Esophagus mucosa (tissue), 1 donor: ENCODE measurements around the gene RPS3. TPM values are rescaled to one million over a fixed set of nuclear protein-coding genes. Genes with fewer than 3 reads are reported as not detected.

Experiments used
- ATAC-seq: fragments of 200-7000 bp; cut with Tn5 transposase; one replicate; pipeline ENCODE4 v1.9.1; 2020
- total RNA-seq: library from RNA; stranded (reverse); gene quantifications from one replicate; pipeline ENCODE4 v1.2.4, GENCODE V29; 2023
- donor health status: DM: yes; HTN: yes; CAD: no.

Gene RPS3
- total RNA-seq, 1 donor from 2014 or later, result 2,660 TPM

DNA sequence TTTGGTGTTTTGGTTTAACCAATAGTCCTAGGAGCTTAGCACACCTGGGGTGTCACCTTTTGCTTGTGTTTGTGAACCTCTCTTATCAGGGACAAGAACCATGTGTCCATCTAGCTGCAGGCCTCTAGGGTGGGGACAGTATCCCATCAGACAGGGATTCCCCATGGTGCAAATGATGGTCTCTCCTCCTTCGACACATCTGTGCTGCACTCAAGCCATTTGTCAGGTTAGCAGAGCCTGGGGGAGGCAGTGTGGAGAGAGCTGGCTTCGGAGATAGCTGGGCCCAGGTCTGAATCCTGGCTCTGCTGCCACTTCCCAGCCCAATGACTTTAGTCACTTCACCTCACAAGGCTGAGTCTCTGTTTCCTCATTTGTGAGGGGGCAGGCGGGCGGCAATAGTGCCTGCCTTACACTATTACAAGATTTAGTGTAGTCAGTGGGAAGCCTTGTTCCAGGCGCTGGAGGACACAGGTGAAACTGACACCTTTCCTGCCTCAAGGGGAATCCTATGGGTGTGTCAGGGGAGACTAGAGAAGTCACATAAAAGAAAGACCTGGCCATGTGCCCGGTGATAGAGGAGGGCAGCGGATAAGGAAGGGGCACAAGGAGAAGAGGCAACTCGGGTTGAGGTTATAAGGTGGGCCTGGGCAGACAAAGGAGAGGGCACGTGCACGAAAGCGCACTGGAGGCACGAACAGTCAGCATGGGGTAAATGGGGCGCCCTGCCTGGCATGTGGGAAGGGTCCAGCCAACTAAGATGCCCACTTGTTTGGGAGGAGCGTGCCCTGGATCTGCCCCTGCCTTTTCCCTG lies 21.1 kb downstream of the RPS3 start:
- no peak for ATAC-seq

DNA sequence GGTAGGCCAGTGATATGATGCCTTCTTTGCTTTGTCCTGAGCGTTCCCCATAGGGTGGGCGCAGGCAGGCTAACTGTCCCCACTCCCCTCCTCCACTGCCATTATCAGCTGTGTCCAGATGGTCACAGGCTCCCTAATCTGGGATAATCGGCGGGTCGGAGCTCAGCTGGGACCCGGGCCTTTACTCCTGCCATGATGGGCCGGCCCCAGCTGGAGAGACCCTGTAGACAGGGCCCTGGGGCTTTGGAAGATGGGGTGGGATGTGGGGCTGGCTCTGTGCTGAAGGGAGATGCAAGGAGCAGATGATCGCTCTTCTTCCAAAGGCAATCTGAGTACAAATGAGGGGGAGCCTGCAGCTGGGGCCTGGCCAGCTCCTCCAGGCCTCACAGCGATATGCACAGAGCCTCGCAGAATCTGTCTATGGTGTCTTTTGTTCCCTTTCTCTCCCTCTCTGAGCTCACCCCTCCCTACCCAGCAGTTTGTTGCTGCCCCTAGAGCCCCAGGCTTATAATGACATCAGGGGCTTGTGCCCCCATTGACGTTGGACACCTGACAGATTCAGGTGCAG lies 21.8 kb downstream of the RPS3 start:
- no peak for ATAC-seq

- ATAC-seq, result no peak
Measured at GRCh38 chr11:75421902-75422247, 22.6 kb downstream of the RPS3 start.

- no peak for ATAC-seq
Measured at GRCh38 chr11:75422248-75423231, 23.2 kb downstream of the RPS3 start.

GRCh38 chr11:75423721-75424120 lies 24.4 kb downstream of the RPS3 start:
- ATAC-seq, result no peak

DNA sequence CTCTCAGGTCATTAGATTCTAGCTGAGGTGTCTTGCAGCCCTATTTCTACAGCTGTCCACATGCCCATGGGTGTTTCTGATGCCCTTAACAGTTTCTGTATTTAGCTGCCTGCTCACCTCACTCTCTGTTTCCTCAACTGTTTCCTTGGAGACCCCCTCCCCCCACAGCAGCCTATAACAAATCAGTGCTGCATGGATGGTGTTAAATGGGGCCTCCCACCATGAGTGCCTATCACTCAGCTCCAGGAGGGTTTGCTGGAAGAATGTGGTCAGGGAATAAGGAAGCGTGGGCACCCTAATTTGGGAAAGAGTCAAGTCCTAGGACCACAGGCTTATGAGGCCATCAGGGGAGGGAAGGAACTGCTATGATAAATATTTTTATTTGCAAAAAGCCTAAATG lies 25.1 kb downstream of the RPS3 start:
- ATAC-seq, result no peak

DNA sequence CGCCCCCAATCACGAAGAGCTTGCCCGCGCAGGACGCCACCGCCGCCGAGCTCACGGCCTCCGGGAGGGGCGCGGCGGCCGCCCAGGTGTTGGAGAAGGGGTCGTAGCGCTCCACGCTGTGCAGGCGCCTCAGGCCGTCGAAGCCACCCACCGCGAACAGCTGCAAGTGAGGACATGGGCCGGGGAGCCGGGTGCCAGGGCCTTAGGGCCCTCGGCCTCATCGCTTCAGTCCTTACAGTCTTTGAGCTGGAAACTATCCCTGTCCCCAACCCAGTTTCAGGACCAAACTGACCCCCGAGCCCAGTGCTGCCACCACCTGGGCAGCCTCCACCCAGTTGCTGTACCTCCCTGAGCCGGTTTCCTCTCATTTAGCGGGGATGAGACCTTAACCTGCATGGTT lies 26.1 kb downstream of the RPS3 start:
- no peak for ATAC-seq

GRCh38 chr11:75426720-75427086 lies 27.4 kb downstream of the RPS3 start:
- no peak for ATAC-seq

GRCh38 chr11:75427181-75427580 lies 27.9 kb downstream of the RPS3 start:
- ATAC-seq, result no peak

DNA sequence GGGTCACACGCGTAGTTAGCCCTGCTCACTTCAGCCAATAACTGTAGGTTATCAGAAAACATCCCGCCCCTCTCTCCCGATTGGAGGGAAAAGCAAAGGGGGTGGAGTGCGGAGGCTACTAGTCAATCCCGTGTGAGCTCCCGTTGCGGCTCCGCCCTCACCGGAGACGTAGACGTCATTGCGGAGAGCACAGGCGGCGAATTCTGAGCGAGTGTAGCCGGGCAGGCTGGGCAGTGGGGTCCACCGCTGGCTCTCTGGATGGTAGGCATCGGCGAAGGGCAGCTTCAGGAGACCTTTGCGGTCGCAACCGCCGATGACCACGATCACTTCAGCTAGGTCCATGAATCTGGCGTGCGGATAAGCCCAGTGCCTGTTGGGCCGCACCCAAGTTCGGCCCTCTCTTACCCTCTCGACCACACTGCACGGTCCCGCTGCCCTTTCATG lies 29.0 kb downstream of the RPS3 start:
- peak; percentile 65 for ATAC-seq

DNA sequence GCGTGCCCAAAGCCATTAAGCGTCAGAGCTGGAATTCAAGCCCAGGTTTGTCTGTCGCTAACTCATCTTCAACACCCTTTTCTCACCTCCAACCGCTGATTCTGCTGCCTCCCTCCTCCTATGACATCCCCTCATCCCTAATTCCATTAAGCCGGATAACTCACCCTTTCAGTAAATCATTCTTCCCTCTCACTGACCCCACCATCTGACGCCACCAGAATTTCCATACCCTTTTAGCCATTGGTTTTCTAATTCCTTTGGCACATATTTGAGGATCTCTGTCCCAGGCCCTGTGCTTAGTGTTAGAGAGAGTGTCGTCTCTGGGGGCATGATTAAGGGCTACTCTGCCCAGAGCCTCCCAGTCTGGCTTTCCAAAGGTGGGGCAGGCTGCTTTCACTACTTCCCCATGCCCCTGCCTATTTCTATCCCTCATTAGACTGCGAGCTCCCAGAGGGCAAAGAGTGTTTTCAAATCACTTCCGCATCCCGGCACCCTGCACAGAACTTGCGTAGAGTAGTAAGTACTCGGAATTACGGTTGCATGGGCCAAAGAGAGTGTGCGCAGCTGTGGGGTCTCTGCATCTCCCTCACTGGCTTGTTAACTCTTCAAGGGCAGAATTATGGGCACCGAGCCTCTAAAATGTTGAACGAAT lies 29.8 kb downstream of the RPS3 start:
- no peak for ATAC-seq

- no peak for ATAC-seq
Measured at GRCh38 chr11:75429641-75429901, 30.3 kb downstream of the RPS3 start.

DNA sequence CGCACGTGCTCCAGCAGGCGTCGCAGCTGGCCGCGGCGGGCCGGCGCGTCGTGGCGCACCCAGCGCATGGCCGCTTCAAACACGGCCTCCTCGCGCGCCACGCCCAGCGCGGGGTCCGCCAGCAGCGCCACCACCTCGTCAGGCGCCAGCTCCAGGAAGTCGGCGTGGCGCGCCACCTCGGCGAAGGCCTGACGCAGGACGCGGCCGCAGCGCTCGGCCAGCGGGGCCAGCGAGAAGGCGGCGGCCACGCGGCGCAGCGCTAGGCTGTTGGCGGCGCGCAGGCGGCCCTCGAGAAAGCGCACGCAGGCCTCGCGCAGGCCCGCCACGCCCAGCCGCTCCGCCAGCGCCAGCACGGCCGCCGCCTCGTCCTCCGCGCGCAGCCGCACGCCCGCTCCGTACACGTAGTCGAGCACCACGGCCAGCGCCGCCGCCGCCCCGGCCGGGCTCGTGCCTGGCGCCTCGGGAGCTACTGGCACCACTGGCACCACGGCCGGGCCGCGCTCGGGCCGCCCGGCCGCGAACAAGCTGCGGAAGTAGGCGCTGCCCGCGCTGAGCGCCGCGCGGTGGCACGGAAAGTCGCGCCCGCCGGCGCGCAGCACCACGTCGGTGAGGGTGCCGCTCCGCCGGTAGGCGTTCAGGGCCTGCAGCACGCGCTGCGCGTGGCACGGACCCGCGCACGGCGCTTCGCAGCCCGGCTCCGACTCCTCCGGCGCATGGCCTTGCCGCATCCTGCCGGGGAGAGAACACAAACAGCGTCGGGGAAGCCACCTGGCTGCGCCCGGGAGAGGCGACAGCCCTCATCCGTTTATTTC lies 30.8 kb downstream of the RPS3 start:
- ATAC-seq, result peak; percentile 81

GRCh38 chr11:75430714-75431532 lies 31.6 kb downstream of the RPS3 start:
- no peak for ATAC-seq

GRCh38 chr11:75431533-75432525 lies 32.5 kb downstream of the RPS3 start:
- no peak for ATAC-seq

DNA sequence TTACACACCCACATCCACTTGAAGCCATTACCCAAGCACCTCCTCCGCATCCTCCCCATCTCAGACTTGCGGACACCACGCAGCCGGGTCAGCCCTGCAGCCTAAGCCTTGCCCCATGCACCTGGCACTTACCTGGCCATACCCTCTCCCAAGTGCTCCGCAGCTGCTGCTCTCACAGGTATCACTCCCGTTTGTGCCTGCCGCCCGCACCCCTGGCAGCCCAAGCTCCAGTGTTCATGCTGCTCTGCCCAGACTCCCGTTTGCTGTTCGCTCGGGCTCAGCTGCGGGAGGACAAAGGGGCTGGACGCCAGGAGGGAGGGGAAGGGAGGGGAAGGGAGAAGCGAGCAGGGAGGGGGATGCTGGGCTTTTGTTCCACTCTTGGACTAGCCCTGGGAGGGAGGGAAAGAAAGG lies 33.6 kb downstream of the RPS3 start, which contains the start of gene KLHL35:
KLHL35 (minus strand) TSS at position 293 of the 411 bp plus-strand sequence. CDS start 2,574 bp downstream, outside the sequence.
- ATAC-seq, result no peak

DNA sequence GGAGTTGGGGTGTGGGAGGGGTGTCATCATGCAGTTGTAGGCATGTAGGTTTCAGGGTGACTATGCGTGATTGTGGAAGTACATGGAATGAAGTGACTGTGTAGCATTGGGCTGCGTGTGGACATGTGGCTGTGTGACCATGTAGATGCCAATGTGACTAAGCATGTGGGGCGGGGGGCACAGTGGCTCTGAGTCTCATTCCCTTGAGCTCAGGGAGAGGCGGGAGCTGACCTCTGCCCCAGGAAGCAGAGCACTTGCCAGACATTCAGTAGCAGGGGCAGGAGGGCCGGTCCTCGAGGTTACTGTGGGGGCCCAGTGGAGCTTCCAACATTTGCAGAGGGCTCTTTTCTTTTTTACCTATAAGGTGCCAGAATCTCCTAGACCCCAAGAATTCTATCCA lies 34.1 kb downstream of the RPS3 start:
- ATAC-seq, result no peak

- ATAC-seq, result no peak
Measured at GRCh38 chr11:75434051-75434450, 34.7 kb downstream of the RPS3 start.

- ATAC-seq, result no peak
Measured at GRCh38 chr11:75434886-75435570, 35.7 kb downstream of the RPS3 start.
